ENCODE data around the gene PAFAH2.

The PAFAH2 gene

GRCh38 chr1:25926731-25927496, 70.9 kb downstream of the PAFAH2 start:
- no peak for DNase-seq

GRCh38 chr1:25924454-25924853, 73.4 kb downstream of the PAFAH2 start:
- DNase-seq, result no peak

GRCh38 chr1:25922971-25923552, 74.8 kb downstream of the PAFAH2 start:
- no peak for DNase-seq

DNA sequence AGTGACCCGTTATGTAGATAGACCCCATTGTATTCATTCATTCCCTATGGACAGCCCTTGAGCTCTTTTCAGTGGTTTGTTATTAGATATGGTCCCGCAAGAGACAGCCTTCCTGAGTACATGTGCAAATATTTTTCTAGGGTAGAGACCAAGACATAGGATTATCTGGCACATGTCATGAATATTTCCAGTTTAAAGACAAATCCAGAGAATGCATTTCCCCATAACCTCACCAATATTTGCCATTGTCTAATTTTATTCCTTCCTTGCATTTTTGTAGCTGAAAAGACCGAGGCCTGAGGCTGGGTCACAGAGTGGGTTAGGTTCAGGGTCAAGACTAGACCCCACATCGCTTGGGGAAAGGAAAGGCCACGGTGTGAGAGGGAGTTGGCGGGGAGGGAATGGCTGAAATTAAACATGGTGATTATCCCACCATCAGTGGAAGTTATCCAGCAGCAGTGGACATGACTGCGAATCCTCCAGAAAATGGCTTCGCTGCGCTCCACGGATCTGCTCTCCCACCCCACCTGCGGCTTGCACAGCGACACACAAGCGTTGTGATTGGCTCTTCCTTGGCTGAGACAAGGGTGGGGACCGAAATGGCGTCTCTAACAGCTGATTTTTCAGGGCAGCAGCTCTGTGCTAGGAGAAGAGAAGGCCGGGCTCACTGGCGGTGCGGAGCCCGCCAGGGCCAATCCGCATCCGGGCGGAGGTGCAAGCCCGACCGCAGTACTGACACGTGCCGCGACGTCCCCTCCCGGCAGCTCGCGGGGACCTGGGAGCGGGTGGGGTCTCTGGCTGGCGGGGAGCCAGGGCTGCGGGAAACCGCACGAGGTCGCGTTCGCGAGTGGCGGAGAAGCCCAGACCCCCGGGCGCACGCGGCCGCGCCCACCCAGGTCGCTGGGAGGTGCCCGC, 75.5 kb downstream of the PAFAH2 start:
- DNase-seq, result no peak

DNA sequence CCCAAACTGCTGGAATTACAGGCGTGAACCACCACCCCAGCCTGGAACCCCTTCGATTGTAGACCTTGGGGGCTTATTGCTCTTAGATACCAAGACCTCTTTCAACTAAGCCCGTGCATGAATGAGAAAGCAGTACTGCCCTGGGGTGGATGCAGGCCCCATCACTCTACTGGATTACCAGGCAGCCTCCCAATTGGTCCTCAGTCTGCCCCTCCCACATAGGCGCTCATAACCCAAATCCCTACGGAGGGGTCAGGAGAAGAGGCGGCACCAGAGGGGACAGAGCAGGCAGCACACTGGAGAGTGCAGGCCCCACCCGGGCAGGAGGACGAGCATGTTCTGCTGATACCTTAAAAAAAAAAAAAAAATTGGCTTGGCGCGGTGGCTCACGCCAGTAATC, 79.2 kb downstream of the PAFAH2 start:
- no peak for DNase-seq

- DNase-seq, result no peak
Measured at GRCh38 chr1:25917996-25918395, 79.9 kb downstream of the PAFAH2 start.

DNA sequence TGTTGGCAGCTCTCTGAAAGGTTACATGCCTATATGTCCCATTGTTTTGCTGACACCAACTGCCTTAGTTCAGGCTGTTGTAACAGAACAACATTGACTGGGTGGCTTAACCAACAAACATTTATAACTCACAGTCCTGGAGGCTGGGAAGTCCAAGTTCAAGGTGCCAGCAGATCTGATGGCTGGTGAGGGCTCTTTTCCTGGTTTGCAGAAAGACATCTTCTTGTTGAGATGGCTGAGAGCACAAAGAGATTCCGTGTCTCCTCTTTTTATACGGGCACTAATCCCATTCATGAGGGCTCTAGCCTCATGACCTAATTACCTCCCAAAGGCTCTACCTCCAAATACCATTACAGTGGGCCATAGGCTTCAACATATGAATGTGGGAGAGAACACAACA, 81.4 kb downstream of the PAFAH2 start:
- no peak for DNase-seq

- peak; percentile 28 for DNase-seq
Measured at GRCh38 chr1:25914074-25914995, 83.5 kb downstream of the PAFAH2 start.

DNA sequence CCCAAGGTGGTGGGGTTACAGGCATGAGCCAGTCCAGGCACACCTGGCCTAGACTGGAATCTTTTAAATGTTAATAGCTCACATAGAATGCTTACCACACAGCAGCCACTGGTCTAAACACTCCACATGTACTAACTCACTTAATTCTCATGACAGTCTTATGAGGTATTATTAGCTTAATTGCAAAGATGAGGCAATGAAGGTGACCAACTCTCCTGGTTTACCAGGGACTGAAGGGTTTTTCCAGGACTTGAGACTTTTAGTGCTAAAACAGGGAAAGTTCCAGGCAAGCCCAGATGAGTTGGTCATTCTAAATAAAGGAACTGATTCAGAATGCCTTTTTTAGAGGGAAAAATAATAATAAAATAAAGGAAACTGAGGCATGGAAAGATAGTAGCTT, 84.7 kb downstream of the PAFAH2 start:
- DNase-seq, result no peak

DNA sequence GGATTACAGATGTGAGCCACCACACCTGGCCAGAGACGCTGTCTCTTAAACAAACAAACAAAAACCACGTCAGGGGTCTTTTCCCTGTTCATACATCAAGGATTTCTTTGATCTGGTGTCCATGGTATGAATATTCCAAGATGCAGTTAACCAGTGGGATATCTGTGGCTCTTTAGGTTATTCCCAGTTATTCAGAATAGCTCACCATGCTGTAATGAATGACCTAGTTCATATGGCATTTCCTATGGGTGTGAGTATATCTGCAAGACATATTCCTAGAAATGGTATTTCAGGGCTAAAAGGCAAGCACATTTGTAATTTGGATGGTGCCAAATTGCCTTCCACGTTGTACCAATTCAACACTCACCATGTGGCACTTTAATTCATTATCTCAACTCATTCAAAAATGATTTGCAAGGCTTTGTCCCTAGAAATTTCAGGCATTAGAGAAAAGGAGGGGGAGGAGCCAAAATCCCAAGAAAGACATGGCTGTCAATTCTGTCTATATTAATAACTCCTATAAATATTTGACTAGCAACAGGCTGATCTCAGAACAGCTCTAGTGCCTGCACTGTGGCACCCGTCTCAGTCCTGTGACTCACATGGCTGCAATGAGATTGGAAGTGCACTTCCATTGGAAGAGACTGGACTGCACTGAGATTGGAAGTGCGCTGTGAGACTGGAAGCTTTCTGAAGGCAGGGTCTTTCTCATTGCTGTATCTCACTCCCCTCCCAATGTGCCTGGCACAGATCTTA, 85.6 kb downstream of the PAFAH2 start:
- DNase-seq, result no peak

DNA sequence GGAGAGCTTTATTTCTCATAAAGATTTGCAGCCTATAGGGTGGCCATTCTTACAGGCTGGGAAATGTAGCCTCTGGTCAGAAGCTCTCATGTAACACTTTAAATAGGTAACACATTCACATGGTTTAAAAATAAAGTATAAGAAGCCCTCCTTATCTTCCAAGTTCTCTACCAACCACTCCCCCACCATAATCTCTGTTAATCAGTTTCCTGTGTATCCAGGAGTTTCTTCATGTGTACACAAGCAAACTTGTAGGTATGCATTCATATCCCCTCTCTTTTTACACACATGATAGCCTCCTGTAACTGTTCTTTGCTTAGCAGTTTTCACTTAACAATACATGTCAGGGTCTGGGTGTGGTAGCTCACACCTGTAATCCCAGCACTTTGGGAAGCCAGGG, 86.7 kb downstream of the PAFAH2 start:
- no peak for DNase-seq
